Stimulated activated CD8-positive, alpha-beta memory T cell treated with anti-CD3 and anti-CD28 coated beads, Interleukin-7, amount 100 ng/mL, for 24 hours (primary cell): ENCODE measurements around the gene BAIAP2L1.
"Not testable (repeated sequence)": the region's sequence is repeated elsewhere in the genome, so short reads cannot be mapped to it uniquely, and the experiment has no call there.

Experiments
- DNase-seq: peaks from one replicate; pipeline ENCODE4 v3.0.0-alpha.2; 2020; ENCODE audit warnings: low read depth

BAIAP2L1 gene

DNA sequence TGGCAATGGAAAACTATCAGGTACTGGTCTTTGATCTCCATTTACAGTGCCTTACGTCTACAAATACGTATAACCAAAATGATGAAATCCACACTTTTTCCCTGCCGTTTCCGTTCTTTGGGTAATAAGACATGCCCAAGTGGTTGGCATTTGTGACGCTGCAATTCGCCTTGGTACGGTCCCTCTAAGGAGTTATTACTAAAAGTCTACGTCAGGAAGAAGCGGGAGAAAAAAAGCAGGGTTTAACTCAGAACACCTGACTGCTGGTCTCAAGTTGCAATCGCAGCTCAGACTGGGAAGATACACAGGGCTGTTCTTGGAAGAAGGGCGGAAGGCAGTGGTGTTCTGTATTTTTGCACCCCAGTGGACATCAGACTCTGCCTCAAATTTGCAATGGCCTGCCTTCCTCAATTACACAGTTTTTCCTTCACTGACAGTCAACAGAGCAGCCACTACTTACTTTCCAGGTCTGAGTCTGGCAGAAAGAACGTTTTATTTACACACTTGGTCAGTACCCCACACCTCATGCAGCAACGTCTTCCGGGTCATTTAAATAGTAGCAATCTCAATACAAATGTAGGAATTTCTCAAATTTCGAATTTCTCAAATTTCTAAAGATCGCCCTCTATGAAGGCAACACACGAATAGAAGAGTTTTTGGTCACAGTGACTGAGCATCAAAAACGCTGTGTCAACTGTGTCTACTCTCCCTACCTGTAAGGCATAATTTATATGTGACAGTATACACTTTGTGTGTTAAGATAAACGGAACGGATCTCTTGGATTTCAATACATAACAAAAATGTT is 2.1 kb downstream of the BAIAP2L1 start:
- DNase-seq: no peak

GRCh38 chr7:98396768-98397167 is 4.1 kb downstream of the BAIAP2L1 start:
- DNase-seq: no peak

GRCh38 chr7:98395951-98396350 is 4.9 kb downstream of the BAIAP2L1 start:
- DNase-seq: no peak

GRCh38 chr7:98395481-98395880 is 5.4 kb downstream of the BAIAP2L1 start:
- DNase-seq: no peak

DNA sequence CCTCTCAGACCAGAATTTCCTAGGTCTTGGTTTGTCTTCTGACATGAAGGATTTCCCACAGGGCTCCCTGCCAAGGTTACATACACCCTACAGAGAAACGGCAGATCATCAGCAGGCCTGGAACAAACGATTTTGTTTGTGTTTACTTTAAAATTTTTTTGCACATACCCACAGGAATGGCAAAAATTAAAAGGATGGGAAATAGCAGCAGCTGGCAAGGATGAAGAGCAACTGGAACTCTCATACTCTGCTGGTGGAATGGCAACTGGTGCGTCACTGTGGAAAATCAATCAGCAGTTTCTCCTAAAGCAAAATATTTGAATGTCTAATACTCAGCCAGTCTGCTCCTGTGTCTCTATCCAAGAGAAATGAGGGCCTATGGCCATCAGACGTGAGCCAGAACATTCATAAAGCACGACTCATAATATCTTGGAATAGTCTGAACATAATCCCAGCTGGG is 6.5 kb downstream of the BAIAP2L1 start:
- no peak for DNase-seq

GRCh38 chr7:98387544-98388226 is 13.2 kb downstream of the BAIAP2L1 start:
- no peak for DNase-seq

DNA sequence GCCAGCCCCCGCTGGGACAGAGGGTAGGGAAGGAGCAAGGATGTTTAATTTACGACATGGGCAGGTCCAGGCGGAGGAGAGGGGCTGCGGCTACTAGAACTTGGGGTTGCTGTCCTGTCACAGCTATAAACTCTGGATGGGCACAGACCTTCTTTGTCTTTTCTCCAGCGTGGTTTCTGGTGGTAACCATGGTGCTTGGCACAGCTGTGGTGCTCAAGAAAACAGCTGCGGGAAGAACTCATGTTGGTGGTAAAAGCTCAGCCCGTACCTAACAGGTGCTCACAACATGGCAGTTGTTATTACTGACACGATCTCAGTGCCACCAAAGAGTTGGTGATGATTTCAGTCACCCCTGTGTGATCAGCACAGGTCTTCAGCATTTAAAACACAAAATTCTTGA is 13.8 kb downstream of the BAIAP2L1 start:
- no peak for DNase-seq

DNA sequence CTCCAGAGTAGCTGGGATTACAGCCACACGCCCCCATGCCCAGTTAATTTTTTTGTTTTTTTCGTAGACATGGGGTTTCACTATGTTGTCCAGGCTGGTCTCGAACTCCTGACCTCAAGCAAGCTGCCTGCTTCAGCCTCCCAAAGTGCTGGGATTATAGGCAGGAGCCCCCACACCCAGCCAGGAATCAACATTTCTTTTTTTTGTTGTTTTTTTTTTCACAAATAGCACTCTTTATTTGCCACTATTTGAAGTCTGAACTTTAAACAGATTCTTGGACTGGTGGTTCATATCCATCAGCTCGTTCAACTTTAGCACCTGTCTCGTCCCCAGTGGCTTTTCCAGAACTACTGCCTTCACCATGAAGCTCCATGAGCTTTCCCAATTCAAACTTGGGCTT is 15.4 kb downstream of the BAIAP2L1 start:
- DNase-seq: not testable (repeated sequence)

DNA sequence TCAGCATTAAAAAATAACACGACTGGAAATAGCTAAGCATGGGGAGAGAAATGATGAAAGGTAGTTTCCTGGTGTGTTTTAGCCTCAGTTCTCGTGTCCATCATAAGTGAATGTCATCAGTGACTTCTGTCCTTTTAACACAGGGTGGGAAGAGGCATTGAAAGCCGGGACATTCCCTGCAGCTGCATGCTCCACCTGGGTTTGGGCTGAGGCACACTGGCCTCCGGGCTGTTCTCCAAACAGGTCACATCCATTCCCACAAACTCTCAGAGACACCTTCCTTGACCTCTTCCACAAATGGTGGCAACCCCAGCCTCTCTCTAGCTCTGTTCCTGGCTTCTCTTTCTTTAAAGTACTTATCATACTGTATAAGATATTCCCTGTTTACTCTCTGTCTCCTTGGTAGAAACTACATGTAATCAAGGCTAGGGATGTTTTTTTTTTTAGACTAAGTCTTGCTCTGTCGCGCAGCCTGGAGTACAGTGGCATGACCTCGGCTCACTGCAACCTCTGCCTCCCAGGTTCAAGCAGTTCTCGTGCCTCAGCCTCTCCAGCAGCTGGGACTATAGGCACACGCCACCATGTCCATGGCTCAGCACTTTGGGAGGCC is 22.6 kb downstream of the BAIAP2L1 start:
- DNase-seq: no peak

DNA sequence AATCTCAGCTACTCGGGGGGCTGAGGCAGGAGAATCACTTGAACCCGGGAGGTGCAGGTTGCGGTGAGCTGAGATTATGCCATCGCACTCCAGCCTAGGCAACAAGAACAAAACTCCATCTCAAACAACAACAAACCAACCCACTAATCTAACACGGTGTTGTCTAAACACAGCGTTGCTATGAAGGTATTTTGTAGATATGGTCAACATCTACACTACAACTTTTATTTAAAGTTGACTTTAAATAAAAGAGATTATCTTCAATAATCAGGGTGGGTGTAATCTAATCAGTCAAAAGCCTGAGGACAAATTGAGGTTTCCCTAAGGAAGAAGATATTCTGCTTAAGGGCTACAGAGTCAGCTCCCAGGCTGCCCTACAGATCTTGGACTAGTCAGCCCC is 24.2 kb downstream of the BAIAP2L1 start:
- DNase-seq: no peak

DNA sequence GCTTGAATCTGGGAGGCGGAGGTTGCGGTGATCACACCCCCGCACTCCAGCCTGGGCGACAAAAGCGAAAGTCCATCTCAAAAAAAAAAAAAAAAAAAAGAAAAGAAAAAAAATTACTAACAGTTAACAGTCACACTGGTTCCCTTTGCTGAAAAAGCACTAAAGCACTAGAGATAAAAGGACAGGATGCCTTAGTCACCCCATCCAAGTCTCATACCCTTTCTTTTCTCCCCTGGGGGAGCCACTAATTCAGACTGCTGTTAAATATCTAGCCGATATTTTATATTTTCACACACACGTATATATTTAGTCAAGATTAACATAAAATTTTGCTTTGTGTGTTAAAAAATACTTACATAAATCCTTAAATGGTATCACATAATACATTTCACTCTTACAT is 25.2 kb downstream of the BAIAP2L1 start:
- DNase-seq: no peak

GRCh38 chr7:98374285-98374680 is 26.6 kb downstream of the BAIAP2L1 start:
- DNase-seq: no peak

DNA sequence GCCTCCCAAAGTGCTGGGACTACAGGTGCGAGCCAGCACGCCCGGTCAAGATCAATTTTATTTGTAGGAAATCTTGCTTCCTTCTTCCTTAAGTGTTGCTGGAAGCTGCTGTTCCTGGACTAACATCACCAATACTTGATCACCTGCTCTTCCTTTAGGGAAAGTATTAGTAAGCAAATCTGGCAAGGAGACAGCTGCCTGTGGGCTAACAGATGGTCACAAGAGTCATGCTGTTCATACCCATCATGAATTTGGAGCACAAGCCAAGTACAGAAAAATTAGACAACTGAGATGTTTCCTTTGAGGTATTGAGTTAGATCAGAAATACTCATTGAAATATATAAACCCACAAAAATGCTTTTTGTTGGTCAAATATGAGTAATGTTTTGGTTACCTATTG is 27.9 kb downstream of the BAIAP2L1 start:
- no peak for DNase-seq

DNA sequence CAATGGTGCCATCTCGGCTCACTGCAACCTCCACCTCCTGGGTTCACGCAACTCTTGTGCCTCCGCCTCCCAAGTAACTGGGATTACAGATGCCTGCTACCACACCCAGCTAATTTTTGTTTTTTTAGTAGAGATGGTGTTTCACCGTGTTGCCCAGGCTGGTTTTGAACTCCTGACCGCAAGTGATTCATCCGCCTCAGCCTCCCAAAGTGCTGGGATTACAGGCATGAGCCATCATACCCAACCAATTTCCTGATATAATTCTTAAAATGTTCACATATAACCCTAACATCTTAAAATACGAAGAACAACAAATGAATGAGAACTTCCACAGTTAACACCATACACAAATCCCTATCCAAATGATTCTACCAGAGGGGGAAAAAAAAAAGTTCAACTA is 31.2 kb downstream of the BAIAP2L1 start:
- no peak for DNase-seq

DNA sequence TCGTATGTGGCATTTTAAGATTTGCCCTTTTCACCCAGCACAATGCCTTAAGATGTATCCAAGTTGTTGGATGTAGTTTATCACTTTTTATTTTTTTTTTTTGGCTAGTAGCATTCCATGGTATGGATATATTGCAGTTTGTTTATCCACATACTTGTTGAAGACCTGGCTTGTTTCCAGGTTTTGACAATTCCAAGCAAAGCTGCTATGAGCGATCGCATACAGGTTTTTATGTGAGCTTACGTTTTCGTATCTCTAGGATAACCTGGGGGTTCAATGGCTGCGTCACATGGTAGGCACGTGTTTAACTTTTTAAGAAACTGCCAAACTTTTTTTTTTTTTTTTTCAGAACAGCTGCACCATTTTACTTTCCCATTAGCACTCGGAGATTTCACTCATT is 32.2 kb downstream of the BAIAP2L1 start:
- DNase-seq: no peak

- no peak for DNase-seq
Measured at GRCh38 chr7:98366562-98366938, 34.3 kb downstream of the BAIAP2L1 start.

DNA sequence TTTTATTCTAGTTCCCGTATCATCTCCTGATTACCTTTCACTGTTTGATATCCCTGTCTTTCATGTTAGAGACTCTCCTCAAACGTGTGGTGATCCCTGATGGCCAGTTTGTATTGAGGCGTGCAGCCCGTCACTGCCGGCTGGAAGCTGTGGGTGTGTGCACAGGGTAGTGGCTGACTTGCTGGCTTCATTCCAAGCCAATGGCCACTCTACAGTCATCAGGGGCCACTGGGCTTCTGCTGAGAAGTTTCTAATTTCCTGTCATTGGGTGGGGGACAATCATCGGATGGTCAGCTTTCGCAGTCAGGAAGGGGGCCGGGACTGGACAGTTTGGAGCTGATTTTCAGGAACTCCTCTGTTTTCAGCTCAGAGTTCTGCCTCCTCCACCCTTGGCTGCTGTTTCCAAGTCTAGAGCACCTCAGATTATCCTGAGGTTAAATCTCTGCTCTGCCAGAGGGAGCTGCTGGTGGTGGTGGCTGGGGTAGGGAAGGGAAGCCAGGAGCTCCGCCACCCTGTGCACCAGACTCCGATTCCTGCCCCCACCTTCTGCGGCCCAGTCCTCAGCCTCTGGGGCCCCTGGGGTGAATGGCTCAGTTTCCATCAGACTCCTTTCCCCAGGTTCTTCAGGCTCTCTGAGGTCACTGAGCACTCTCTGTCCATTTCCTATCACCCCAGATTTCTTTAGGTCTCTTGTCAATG is 34.9 kb downstream of the BAIAP2L1 start:
- no peak for DNase-seq

- no peak for DNase-seq
Measured at GRCh38 chr7:98364220-98364619, 36.7 kb downstream of the BAIAP2L1 start.

DNA sequence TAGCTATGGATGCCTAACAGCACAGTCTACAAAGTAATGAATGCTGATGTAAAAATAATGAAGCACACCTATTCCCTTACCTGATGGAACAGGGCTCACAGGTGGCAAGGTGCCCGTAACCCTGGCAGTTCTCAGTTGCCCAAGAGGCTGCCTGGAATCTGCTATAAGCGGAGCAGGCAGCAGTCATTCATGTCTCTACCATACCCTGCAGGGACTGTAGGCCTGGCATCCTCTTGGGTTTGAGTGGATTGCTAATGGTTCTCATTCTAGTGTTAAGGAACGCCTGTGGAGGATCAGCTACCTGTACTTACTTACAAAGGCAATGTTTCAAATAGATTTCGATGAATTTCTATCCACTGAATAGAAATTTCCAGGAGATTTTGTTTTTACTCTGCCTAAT is 38.4 kb downstream of the BAIAP2L1 start:
- no peak for DNase-seq

DNA sequence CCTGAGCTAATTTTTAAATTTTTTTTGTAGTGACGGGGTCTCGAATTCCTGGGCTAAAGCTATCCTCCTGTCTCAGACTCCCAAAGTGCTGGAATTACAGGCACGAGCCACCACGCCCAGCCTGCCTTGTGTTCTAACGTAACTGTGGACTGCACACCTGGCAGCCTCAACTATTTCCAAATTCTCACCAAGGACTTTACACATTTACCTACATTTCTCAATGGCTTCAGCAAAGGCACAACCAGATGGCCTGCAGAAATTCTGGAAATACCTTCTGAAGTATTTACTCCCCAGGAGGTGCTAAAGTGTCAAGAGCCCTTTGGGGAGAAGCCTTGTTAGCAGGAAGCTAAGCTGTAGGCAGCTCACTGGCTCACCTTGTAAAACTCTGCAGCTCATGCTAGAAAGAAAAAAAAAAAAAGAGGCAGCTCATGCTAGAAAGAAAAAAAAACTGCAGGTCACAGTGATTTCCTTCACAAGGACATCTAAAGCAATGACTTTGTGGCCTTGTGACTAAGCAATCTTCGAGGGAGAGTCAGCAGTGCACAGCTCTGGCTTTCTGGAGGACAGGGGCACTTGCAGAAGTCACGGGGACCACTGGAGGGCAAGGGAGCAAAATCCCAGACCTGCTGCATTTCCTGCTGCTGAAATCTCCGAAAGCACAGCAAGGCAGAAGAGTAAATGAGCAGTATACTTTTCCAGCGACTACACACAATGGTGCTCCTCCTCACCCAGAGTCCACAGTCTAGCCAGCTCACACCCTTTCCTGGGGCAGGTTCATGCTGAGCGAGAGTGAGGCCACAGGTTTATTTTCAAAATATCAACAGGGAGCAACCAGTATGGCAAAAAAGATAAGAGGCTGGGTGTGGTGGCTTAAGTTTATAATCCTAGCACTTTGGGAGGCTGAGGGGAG is 40.4 kb downstream of the BAIAP2L1 start:
- no peak for DNase-seq

- DNase-seq: no peak
Measured at GRCh38 chr7:98359395-98359794, 41.5 kb downstream of the BAIAP2L1 start.

GRCh38 chr7:98358706-98359105 is 42.2 kb downstream of the BAIAP2L1 start:
- DNase-seq: no peak
